GM12878 (cell line): ENCODE results near the gene LSAMP. TPM values are rescaled to one million over a fixed set of nuclear protein-coding genes. Genes with fewer than 3 reads are reported as not detected.

Experiments
- ATAC-seq: fragments of 200-7000 bp; cut with Tn5 transposase; 3 replicates; pipeline ENCODE4 v1.9.1; 2020; ENCODE audit warnings: mild to moderate bottlenecking, moderate library complexity
- Bru-seq: library from RNA; stranded (reverse); fragments of 400-500 nt; gene quantifications from one replicate; lab custom pipeline; 2021; lab: Mats Ljungman, UMichigan
- BruChase-seq, 2 experiments: library from RNA; stranded (reverse); fragments of 400-500 nt; gene quantifications; one replicate each; lab custom pipeline; 2021; lab: Mats Ljungman, UMichigan
- BruUV-seq: library from RNA; stranded (reverse); fragments of 400-500 nt; replicated peaks from 2 replicates; lab custom pipeline; 2021; lab: Mats Ljungman, UMichigan
- CTCF ChIA-PET: fragments of 300-600 bp; sonication (Branson Sonifier 250); formaldehyde crosslinking; extraction: SDS; loops from one replicate; lab custom pipeline; 2021; ENCODE audit warnings: inconsistent platforms; lab: Yijun Ruan, JAX
- POLR2A ChIA-PET: fragments of 350-600 bp; formaldehyde crosslinking; extraction: SDS; loops from one replicate; lab custom pipeline; 2021; ENCODE audit warnings: inconsistent platforms; lab: Charles Lee
- RAD21 ChIA-PET: fragments of 300-600 bp; sonication (Branson Sonifier 250); formaldehyde crosslinking; loops from one replicate; lab custom pipeline; 2023; ENCODE audit warnings: antibody characterized with exemption; ENCODE audit not compliant: unreplicated experiment; lab: Charles Lee
- SMC1A ChIA-PET: fragments of 300-600 bp; sonication (Branson Sonifier 250); formaldehyde crosslinking; loops from one replicate; lab custom pipeline; 2023; ENCODE audit not compliant: unreplicated experiment, uncharacterized antibody; lab: Charles Lee
- DNase-seq: peaks from one replicate; pipeline ENCODE4 v3.0.0-alpha.2; 2011; ENCODE audit warnings: low read depth, low spot score
- FAIRE-seq: peaks from 3 replicates; lab custom pipeline; 2011; peaks lifted over from hg19 to GRCh38; lab: Jason Lieb, UNC
- H2AFZ ChIP-seq: 2 replicates; pipeline ENCODE4 v1.6.0; 2011; ENCODE audit warnings: low read depth, low read length, control low read depth; ENCODE audit not compliant: control insufficient read depth
- H3K27ac ChIP-seq: 2 replicates; pipeline ENCODE4 v1.5.1; 2011; ENCODE audit warnings: control low read depth; ENCODE audit not compliant: control insufficient read depth, insufficient read depth
- H3K27me3 ChIP-seq, 2 experiments: replicated peaks in 1 of 2; 2 replicates each; pipeline versions ENCODE4 v1.6.0 to v1.6.1; 2011; ENCODE audit warnings: low read length in 1 of 2; ENCODE audit not compliant: control insufficient read depth in 2 of 2, insufficient read depth in 2 of 2
- H3K36me3 ChIP-seq, 2 experiments: 2 replicates each; pipeline ENCODE4 v1.5.1; 2011; ENCODE audit warnings: low read length in 1 of 2; ENCODE audit not compliant: control insufficient read depth in 2 of 2, insufficient read depth in 2 of 2
- H3K4me1 ChIP-seq: 2 replicates; pipeline ENCODE4 v1.6.1; 2011; ENCODE audit warnings: mild to moderate bottlenecking, low read length, moderate library complexity, mixed read lengths; ENCODE audit not compliant: control insufficient read depth, insufficient read depth
- H3K4me2 ChIP-seq: 2 replicates; pipeline ENCODE4 v1.6.0; 2011; ENCODE audit warnings: control low read depth; ENCODE audit not compliant: control insufficient read depth, insufficient read depth
- H3K4me3 ChIP-seq: fragments of 200-600 bp; sonication (generic); 2 replicates; pipeline ENCODE4 v1.5.1; 2016
- H3K79me2 ChIP-seq: 2 replicates; pipeline ENCODE4 v1.6.0; 2011; ENCODE audit warnings: low read length; ENCODE audit not compliant: control insufficient read depth, insufficient read depth
- H3K9ac ChIP-seq: 2 replicates; pipeline ENCODE4 v1.8.0; 2011; ENCODE audit warnings: low read length, control low read depth, mixed read lengths; ENCODE audit not compliant: control insufficient read depth, insufficient read depth
- H3K9me3 ChIP-seq: replicated peaks from 3 replicates; pipeline ENCODE4 v1.5.1; 2011; ENCODE audit warnings: mild to moderate bottlenecking, low read length; ENCODE audit not compliant: control insufficient read depth, insufficient read depth
- H4K20me1 ChIP-seq: 2 replicates; pipeline ENCODE4 v1.6.0; 2011; ENCODE audit not compliant: control insufficient read depth, insufficient read depth
- CEBPZ ChIP-seq: fragments of 150-350 bp; IDR thresholded peaks from 2 replicates; pipeline ENCODE4 v1.6.1; 2016; ENCODE audit warnings: low read depth, low read length
- KAT2A ChIP-seq: conservative IDR thresholded peaks from 2 replicates; pipeline ENCODE4 v1.6.1; 2011; ENCODE audit warnings: low read depth, low read length; ENCODE audit not compliant: control insufficient read depth
- NFIC ChIP-seq: IDR thresholded peaks from 2 replicates; pipeline ENCODE4 v1.6.1; 2012; ENCODE audit warnings: low read depth, mild to moderate bottlenecking, inconsistent platforms, low read length, moderate library complexity
- STAT1 ChIP-seq: fragments of 450-650 bp; conservative IDR thresholded peaks from 2 replicates; pipeline ENCODE4 v1.6.1; 2014; ENCODE audit warnings: antibody characterized with exemption, mild to moderate bottlenecking
- ZBTB40 ChIP-seq: fragments of 450-650 bp; IDR thresholded peaks from 2 replicates; pipeline ENCODE4 v1.6.1; 2016; ENCODE audit warnings: mild to moderate bottlenecking, moderate library complexity, borderline replicate concordance
- WGBS: methylation state at CpG from one replicate; pipeline ENCODE4 v1.1.6; 2016; ENCODE audit warnings: low lambda C conversion rate; ENCODE audit not compliant: insufficient replicate concordance, insufficient coverage; ENCODE audit errors: missing lambda C conversion rate; 5-methylcytosine and 5-hydroxymethylcytosine counted together
- in situ Hi-C: fragments of 300-500 bp; cut with MboI; formaldehyde crosslinking; loops from 9 replicates; pipeline ENCODE4 v1.14.3; 2018; ENCODE audit warnings: mixed read lengths
- intact Hi-C: fragments of 100-400 bp; cut with micrococcal nuclease; formaldehyde crosslinking; loops from one replicate; pipeline ENCODE4 v1.14.2; 2022; ENCODE audit not compliant: unreplicated experiment
- long read RNA-seq, 2 experiments: library from polyadenylated mRNA; unstranded; transcript quantifications; one replicate each; pipeline ENCODE4 v2.0.0, GENCODE V29; 2019 to 2020
- polyA minus RNA-seq, 3 experiments: library from RNA; depleted of rRNA, polyadenylated mRNA; stranded (reverse); fragments of >200 nt; gene quantifications; 2 replicates each; pipeline ENCODE4 v1.2.3, GENCODE V29; 2011
- polyA plus RNA-seq, 11 experiments: library from polyadenylated mRNA; depleted of rRNA in 4 of 11; unstranded in 6 of 11; stranded (reverse) in 5 of 11; fragments of >200 nt; fragmentation: Nextera tagmentation in 4 of 11; fragmentation: Illumina TruSeq in 1 of 11; extraction: Ambion mirVana in 4 of 11; extraction: Trizol in 1 of 11; gene quantifications; 1 replicate in 1 of 11; 2 replicates in 10 of 11; pipeline versions ENCODE4 v1.2.1 to v1.2.3, GENCODE V29; 2011 to 2016; ENCODE audit warnings: inconsistent platforms in 2 of 11, missing spikeins in 2 of 11, low read depth in 1 of 11
- total RNA-seq, 4 experiments: library from RNA; depleted of rRNA in 3 of 4; stranded (reverse); fragments of >200 nt in 3 of 4; fragmentation: Illumina TruSeq in 1 of 4; extraction: Trizol in 1 of 4; gene quantifications; 2 replicates each; pipeline versions ENCODE4 v1.2.1 to v1.2.3, GENCODE V29; 2013 to 2021

Gene LSAMP
- total RNA-seq (2013; cell fraction: nucleolus; rRNA removed): 96.6 and 107 TPM in 2 replicates
- total RNA-seq (2014; rRNA removed) (5.7 and 6.6 TPM in 2 replicates), total RNA-seq (2014; rRNA removed; fragmentation: Illumina TruSeq; extraction: Trizol) (9.4 and 9.6 TPM in 2 replicates), total RNA-seq (2021) (4.0 and 7.2 TPM in 2 replicates), polyA plus RNA-seq (2011; rRNA removed) (1.8 and 2.0 TPM in 2 replicates), polyA plus RNA-seq (2014; fragmentation: Illumina TruSeq; extraction: Trizol) (12.7 and 23.6 TPM in 2 replicates), polyA plus RNA-seq (2014; fragmentation: Nextera tagmentation; extraction: Ambion mirVana) (1 to 10 TPM; 8.4 to 9.8 TPM), polyA plus RNA-seq (2014; rRNA removed) (6.9 and 7.4 TPM in 2 replicates), polyA plus RNA-seq (2016; fragmentation: Nextera tagmentation; extraction: Ambion mirVana) (1 to 10 TPM; 2.1 to 2.8 TPM), polyA minus RNA-seq (2011; rRNA and poly(A)+ RNA removed) (1.7 and 7.7 TPM in 2 replicates), Bru-seq, nascent RNA (percentile 36 among the genes with signal in this experiment), BruChase-seq, experiment 1, labeled RNA remaining after a 6-hour chase (percentile 37 among the genes with signal in this experiment), BruChase-seq, experiment 2, labeled RNA remaining after a 2-hour chase (percentile 42 among the genes with signal in this experiment)
- 3.8 TPM for polyA plus RNA-seq (2011; ENCODE audit: low read depth)
- 1.9 and 2.8 TPM in 2 replicates for polyA plus RNA-seq (2011; cell fraction: cytosol; rRNA removed)
- 3.5 and 5.4 TPM in 2 replicates for polyA plus RNA-seq (2011; cell fraction: nucleus; rRNA removed)
- 1.6 and 2.5 TPM in 2 replicates for polyA plus RNA-seq (2012)
- 1.6 and 2.9 TPM in 2 replicates for polyA minus RNA-seq (2011; cell fraction: cytosol; rRNA and poly(A)+ RNA removed)
- polyA minus RNA-seq (2011; cell fraction: nucleus; rRNA and poly(A)+ RNA removed): 2.8 and 6.0 TPM in 2 replicates
- long read RNA-seq, experiment 1: 0 reads
- long read RNA-seq, experiment 2, partial matches to known transcripts: 0 of 16 reads
- long read RNA-seq, experiment 2, other reads (novel, unspliced or antisense): 16 of 16 reads

GRCh38 chr3:116445311-116445841, at the start of gene LSAMP:
Gene LSAMP (minus strand): TSS chr3:116445487.
- BruUV-seq: no TSS peak
- Histone ChIP-seq H3K4me1 (no peaks in the 10 kb centered on the region), H3K4me3 (no peak within 1 kb of the TSS), H2AFZ (no peak within 1 kb of the TSS), H4K20me1 (no peaks in the 10 kb centered on the region), H3K9ac (no peak within 1 kb of the TSS), H3K27ac (no peak within 1 kb of the TSS), H3K27me3 (peaks cover 2 to 6% of the 10 kb centered on the region in 2 experiments; a peak in 2 of 4 replicates), H3K79me2 (no peaks in the 10 kb centered on the region), H3K4me2 (no peak within 1 kb of the TSS), H3K9me3 (no peaks in the 10 kb centered on the region), H3K36me3 (no peaks in the 10 kb centered on the region)
- ATAC-seq: peak; percentile 55
- ChIA-PET POLR2A (interaction anchor here (0.6 to 0.9 kb wide), 2 partner anchors 9 to 29 kb away, joined by 3 to 5 read pairs; no protein-coding TSS in a partner anchor), SMC1A (interaction anchor here (1.8 to 2.1 kb wide), 2 partner anchors 10 to 107 kb away, joined by 4 to 8 read pairs; no protein-coding TSS in a partner anchor), RAD21 (interaction anchor here (0.6 to 1.2 kb wide), 2 partner anchors 30 to 103 kb away, joined by 3 read pairs; no protein-coding TSS in a partner anchor), CTCF (interaction anchor here (0.7 kb wide), 1 partner anchor 628 kb away, joined by 3 read pairs; no protein-coding TSS in a partner anchor)
- intact Hi-C loops: no loop called here
- in situ Hi-C loops: no loop called here
- DNase-seq: no peak
- no peak for TF ChIP-seq STAT1
- no peak for TF ChIP-seq NFIC
- TF ChIP-seq KAT2A: no peak
- no peak for TF ChIP-seq CEBPZ
- TF ChIP-seq ZBTB40: no peak
- FAIRE-seq: no peak
- WGBS: 8% methylated on average over 8 of the region's 15 CpGs
